Stimulated activated naive CD4-positive, alpha-beta T cell (primary cell): ENCODE measurements around the gene ZNF532.
"Not testable (repeated sequence)": the region's sequence is repeated elsewhere in the genome, so short reads cannot be mapped to it uniquely, and the experiment has no call there.

Experiments used
- DNase-seq, 6 experiments: peaks; one replicate each; lab custom pipeline; 2025; lab: John Stamatoyannopoulos, UW

ZNF532 gene, protein sequence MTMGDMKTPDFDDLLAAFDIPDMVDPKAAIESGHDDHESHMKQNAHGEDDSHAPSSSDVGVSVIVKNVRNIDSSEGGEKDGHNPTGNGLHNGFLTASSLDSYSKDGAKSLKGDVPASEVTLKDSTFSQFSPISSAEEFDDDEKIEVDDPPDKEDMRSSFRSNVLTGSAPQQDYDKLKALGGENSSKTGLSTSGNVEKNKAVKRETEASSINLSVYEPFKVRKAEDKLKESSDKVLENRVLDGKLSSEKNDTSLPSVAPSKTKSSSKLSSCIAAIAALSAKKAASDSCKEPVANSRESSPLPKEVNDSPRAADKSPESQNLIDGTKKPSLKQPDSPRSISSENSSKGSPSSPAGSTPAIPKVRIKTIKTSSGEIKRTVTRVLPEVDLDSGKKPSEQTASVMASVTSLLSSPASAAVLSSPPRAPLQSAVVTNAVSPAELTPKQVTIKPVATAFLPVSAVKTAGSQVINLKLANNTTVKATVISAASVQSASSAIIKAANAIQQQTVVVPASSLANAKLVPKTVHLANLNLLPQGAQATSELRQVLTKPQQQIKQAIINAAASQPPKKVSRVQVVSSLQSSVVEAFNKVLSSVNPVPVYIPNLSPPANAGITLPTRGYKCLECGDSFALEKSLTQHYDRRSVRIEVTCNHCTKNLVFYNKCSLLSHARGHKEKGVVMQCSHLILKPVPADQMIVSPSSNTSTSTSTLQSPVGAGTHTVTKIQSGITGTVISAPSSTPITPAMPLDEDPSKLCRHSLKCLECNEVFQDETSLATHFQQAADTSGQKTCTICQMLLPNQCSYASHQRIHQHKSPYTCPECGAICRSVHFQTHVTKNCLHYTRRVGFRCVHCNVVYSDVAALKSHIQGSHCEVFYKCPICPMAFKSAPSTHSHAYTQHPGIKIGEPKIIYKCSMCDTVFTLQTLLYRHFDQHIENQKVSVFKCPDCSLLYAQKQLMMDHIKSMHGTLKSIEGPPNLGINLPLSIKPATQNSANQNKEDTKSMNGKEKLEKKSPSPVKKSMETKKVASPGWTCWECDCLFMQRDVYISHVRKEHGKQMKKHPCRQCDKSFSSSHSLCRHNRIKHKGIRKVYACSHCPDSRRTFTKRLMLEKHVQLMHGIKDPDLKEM (N-terminal part only)

DNA sequence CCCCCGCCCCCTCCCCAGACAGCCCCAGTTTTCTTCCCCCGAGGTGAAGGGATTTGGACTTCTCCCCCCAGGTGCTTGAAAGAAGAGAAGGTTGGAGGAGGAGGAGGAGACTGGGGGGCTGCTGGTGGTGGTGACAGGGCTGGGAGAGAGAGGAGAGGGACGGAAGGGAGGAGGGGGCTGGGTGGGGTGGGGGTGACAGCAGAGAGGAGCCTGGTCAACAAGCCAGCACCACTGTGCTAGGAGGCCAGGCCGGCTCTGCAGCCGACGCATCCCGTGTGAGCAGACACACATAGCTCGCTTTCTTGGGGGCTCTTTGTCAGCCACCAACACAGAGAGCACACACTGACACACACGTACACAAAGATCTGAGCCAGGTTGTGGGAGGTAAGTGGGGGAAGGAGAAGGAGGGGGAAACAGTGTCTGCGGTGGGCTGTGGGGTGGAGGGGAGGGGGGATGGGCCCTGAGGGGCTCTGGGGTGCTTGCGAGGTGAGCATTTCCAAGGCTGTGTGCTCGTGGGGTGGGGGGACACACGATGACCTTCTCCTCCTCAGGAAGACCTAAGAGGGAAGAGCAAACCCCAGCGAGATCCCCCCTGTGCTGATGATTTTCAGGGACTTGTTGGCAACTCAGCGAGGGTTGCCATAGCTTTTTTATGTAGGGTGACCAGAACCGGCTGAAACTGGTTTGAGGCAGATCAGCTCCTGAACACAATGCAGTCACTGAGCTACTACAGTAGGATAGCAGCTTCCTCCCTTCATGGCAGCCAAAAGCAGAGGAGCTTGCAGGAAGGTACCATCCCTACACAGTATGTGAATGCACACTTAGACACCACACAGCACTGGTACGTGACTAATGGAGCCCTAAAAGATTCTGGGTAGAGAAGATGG is at the start of gene ZNF532:
Gene ZNF532, plus strand, starts transcription at position 732 of the 887 bp plus-strand sequence. CDS start 53,411 bp downstream, outside the sequence.
- peak in 2 of 6 experiments; percentile 3 to 4 for DNase-seq

DNA sequence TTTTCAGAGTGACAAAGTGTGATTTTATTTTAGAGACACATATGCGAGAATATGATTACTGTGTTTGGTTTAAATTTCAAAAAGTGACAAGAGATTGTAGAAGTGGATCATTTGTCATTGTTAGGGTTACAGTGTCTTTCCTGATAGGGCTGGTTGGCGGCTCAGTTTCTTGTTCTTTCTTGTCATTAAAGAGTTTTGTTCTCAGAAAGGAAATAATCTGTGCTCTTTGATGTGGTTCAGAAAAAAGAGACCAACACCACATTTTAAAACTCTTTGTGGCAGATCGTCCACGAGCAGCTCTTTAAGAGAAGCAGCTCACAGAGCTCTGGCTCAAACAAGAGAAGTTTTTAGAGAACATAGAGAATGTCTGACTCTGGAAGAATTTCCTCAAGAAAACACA is 45.6 kb upstream of the ZNF532 start:
- DNase-seq: peak in 5 of 6 experiments; percentile 9 to 80 (median 68)

DNA sequence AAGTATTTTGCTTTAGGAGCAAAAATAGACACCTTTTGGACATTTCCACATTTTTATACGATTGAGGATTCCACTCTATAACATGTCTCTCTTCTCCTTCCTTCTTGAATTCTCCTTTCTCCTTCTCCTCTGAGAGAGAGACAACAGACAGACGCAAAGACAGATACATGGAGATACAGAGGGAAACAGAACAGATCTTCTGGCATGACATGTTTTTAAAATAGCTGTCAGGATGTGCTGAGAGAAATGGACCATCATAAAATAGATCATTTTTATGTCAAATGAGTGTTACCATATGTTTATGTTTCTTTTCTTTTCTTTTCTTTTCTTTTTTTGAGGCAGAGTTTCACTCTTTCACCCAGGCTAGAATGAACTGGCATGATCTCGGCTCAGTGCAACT is 44.4 kb upstream of the ZNF532 start:
- no peak for DNase-seq

DNA sequence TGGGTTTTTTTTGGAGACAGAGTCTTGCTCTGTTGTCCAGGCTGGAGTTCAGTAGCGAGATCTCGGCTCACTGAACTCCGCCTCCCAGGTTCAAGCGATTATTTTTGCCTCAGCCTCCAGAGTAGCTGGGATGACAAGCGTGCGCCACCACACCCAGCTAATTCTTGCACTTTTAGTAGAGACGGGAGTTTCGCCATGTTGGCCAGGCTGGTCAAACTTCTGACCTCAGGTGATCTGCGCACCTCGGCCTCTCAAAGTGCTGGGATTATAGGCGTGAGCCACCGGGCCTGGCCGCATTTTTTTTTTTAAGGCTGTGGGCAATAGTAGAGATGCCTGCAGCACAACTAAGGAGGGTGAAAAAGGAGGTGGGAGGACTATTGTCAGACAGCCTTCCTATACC is 41.7 kb upstream of the ZNF532 start:
- DNase-seq: no peak

DNA sequence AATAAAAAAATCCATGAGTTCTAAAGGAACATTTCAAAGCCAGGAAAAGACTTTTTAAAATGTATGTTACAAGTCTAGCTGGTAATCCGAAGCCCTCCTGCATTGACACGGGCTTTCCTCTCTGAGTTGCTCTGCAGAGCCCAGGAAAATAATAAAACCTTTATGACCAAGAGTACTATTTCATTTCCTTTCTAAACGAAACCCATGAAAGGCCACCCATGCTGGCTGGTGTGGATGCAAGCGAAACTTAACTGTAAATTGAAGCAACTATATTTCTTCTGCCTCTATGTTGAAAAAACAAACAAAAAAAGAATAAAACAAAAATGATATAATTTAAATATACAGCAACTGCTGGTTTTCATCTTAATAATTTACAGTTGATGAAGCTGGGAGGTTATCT is 41.3 kb upstream of the ZNF532 start:
- no peak for DNase-seq

DNA sequence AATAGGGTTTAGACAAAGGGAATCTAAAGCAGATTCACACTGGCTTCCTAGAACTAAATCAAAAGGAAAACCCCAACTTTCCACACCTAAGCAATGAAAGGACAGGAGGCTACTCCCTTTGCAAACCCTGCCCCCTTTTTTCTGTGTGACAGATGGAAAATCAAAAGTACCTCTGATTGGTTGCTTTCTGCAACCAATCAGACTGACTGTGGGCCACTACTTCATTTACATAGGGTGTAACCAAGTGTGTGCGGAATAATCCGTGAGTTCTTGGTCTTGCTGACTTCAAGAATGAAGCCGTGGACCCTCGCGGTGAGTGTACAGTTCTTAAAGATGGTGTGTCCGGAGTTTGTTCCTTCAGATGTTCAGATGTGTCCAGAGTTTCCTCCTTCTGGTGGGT is 37.8 kb upstream of the ZNF532 start:
- DNase-seq: not testable (repeated sequence)

DNA sequence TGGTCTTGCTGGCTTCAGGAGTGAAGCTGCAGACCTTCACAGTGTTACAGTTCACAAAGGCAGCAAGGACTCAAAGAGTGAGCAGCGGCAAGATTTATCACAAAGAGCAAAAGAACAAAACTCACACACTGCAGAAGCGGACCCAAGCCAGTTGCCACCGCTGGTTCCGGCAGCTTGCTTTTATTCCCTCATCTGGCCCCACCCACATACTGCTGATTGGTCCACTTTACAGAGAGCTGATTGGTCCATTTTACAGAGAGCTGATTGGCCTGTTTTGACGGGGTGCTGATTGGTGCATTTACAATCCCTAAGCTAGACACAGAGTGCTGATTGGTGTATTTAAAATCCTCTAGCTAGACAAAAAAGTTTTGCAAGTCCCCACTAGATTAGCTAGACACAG is 37.2 kb upstream of the ZNF532 start:
- DNase-seq: no peak

DNA sequence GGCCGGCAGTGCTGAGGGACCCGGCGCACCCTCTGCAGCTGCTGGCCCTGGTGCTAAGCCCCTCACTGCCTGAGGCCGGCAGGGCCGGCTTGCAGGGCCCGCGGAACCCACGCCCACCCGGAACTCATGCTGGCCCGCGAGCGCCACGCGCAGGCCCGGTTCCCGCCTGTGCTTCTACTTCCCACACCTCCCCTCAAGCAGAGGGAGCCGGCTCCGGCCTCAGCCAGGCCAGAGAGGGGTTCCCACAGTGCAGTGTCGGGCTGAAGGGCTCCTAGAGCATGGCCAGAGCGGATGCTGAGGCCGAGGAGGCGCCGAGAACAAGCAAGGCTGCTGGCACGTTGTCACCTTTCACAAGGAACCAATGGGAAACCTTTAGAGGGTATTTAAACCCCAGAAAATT is 36.8 kb upstream of the ZNF532 start:
- DNase-seq: no peak

DNA sequence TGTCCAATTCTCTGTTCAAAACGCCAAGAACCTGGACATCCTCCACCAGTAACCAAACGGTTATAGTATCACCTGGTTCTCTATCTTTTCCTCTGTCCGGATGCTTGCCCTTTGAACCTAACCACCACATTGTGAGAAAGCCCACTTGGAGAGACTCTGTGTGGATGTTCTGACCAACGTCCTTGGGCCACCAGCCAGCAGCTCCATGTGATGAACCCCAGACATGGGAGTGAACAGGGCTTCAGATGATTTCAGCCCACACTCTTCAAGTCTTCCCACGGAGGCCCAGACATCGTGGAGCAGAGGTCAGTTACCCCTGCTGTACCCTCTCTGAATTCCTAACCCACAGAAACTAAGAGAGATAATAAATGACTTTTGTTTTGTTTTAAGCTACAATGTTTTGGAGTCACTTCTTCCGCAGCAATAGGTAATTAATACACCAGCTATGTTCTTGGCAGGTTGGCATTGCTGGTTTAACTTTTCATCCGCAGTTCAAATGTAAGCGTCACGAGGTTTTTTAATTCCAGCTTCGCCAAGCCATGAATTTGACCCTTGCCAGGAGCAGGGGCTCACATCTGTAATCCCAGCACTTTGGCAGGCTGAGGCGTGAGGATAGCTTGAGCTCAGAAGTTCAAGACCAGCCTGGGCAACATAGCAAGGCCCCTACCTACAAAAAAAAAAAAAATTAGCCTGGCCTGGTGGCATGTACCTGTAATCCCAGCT is 36.1 kb upstream of the ZNF532 start:
- DNase-seq: no peak

DNA sequence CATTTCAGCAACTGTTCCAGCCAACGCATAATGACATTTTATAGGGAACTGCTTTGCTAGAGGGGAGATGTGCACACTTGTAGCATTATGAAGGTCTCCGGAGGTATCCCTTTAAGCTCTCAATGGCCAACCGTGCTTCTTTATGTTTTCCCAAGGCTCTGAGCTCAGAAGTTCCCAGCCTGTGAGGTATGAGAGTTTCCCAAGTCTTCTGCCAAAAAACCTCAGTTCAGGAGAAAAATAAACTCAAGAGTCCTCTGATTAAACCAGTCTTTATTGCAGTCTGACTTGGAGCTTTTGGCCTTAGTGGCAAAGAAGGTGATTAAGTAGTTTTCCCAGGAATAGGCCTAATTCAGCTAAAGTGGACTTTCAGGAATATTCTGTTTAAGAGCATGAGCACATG is 35.4 kb upstream of the ZNF532 start:
- DNase-seq: no peak

DNA sequence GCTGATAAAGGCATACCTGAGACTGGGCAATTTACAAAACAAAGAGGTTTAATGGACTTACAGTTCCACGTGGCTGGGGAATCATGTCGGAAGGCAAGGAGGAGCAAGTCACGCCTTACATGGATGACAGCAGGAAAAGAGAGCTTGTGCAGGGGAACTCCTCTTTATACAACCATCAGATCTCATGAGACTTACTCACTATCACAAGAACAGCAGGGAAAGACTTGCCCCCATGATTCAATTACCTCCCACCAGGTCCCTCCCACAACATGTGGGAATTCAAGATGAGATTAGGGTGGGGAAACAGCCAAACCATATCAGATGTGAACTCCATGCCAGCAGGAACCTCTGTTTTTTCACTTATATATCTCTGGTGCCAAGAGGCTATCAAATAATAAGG is 34.8 kb upstream of the ZNF532 start:
- not testable (repeated sequence) for DNase-seq

DNA sequence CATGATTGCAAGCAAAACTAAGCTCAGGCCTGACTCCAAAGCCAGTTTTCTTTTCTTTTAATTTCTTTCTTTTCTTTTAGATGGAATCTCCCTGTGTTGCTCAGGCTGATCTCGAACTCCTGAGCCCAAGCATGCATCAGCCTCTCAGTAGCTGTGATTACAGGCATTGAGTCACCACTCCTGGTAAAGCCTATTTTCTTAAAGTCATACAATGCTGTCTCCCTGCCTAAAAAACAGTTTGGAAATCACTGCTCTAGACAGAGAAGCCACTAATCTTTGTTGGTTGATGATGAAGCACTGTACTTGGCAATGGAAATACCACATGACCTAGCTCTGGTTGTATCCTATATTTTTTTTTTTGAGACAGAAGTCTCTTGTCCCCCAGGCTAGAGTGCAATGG is 33.1 kb upstream of the ZNF532 start:
- DNase-seq: no peak

DNA sequence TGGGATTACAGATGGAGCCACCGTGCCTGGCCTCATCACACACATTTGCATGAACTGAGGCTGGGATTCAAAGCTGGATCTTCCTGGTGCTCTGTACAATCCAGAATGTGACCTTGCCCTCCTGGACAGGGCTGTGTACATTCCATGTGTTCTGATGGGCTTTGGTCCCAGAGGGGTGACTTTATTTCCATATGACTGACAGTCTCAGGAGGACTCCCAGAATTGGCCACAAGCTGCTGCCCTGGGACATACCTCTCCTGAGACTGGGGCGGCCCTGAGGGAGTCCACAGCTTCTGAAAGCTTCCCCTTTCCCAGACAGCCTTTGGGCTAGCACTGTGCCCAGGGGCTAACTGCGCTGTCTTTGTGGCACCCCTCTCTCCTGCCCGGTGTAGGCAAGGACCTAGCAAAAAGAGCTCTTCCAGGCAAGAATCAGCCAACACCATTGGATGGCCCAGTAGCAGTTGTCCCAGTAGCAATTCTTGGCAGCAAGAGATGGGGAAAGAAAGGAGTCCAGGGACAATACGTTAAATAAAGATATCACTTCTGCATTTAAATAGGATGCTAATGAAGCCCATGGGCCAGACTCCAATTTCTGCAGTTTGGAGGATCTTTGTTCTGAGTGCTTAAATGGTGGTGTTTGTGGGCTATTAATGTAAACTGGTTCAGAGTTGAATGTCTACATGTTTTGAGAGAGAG is 26.4 kb upstream of the ZNF532 start:
- DNase-seq: no peak

DNA sequence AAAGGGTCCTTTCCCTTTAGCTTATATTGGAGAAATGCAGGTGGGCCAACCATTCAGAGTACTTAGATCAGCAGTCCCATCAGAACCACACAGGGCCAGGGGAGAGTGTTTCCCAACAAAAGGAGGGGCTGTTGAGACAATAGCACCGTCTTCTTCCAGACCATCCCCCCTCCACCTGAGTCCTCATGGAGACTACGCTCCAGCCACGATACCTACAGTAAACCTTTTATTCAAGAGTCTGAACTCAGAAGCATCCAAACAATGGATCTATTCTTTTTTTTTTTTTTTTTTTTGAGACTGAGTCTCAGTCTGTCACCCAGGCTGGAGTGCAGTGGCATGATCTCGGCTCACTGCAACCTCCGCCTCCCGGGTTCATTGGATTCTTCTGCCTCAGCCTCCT is 25.7 kb upstream of the ZNF532 start:
- DNase-seq: no peak

DNA sequence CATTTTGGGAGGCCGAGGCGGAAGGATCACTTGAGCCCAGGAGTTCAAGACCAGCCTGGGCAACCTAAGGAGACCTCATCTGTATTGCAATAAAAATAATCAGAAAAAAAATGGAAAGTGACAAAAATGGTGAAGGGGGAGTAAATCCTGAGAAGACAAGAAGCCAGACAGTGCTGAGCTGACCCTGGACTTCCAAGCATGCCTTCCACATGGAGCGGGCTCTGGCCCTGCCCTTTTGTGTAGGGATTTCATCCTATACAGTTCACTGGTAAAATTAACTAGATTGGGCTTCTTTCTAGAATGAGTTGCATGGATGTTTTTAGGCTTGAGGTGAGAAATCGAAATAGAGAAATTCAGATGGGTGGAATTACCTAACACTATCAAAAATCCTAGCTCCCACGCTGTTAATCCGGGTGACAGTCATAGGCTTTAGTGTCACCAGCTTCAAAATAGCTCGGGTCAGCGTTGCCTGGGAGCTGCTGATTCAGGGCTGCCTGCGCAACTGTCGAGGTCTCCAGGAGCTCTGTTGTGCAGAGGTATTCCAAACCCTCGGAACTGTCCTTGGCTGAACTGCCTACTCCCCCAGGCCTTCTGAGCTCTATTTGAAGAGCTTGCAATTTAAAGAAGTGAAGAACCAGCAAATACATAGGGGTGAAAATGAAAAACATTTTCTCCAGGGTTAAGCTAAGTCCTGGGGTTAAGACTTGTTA is 21.5 kb upstream of the ZNF532 start:
- no peak for DNase-seq

DNA sequence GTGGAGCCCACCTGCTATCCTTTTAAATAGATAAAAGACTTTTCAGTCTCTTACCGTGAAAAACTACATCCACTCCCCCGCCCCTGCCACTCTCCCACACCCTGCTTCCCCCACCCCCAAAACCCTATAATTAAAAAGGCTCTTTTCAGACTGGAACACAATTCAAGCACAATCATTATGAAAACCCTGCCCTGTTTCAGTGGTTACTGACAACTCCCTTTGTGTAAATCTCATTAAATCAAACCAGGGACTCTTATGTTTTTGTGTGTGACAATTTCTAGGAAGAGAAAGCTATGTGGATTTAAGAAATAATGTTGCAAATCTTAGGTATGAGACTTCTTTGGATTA is 21.0 kb upstream of the ZNF532 start:
- no peak for DNase-seq

DNA sequence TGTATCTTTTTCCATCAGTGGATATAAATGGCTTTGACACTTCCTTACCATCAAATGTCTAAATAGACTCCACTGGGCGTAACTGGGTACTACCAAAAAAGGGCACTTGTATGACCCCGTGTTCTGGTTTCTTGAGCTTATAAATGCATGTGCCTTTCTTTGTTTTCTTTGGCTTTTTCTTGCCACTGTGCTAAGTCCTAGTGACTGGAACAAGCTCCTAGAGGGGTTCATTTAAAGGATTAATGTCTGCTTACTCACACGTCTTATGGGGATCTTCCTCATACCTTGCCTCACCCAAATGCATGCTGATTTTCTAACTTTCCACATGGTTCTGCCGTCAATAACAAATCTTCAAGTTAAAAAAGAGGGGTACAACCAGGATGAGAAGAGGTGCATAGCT is 19.8 kb upstream of the ZNF532 start:
- DNase-seq: no peak

DNA sequence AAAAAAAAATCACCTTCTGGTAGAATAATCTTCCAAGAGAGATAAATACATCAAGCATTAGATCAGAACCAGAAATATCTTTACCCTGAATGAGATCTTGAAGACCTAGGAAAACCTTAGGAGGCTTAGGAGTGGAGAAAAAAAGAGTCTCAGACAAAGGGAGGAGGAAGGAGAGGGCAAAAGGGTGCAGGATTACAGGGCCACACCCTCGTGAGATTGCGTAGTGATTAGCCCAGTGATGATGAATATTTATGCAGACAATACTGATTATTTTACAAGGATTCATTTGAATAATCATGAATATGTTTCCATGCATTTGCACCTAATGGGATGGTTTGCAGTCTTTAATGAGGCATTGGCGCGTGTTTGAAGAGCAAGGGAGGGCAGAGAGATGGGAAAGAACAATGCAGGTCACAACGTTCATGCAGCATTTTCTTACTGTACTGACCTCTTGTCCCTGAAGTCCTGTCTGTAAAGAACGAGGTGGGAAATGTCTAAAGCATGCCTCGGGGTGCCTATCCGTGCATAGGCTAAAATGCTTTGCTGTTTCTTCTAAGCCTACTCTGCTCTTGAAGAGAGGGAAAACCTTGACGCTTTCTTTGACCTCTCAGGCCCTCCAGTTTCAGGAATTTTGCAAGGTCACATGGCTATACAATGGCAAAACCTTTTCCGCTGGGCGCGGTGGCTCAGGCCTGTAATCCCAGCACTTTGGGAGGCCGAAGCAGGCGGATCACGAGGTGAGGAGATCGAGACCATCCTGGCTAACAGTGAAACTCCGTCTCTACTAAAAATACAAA is 18.6 kb upstream of the ZNF532 start:
- DNase-seq: no peak
